ENCODE results near the gene NEK11.

DNA sequence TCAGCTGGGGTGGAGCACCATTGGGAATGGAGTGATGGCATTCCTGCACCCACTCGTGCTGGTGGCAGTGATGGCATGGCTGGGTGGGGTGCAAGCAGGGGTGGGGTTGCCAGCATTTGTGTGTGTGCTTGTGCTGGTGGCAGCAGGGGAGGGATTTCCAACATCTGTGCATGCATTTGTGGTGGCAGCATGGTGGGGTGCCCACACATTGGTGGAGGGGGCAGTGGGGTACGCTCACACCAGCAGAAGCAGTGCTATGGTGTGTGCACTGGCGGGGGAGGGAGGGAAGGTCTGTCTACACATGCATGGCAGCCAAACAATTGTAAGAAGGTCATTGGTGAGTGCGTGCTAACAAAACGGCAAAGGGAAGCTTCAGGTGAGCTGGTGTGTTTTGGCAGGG, 278.2 kb downstream of the NEK11 start:
- TF ChIP-seq, protein P1, sequence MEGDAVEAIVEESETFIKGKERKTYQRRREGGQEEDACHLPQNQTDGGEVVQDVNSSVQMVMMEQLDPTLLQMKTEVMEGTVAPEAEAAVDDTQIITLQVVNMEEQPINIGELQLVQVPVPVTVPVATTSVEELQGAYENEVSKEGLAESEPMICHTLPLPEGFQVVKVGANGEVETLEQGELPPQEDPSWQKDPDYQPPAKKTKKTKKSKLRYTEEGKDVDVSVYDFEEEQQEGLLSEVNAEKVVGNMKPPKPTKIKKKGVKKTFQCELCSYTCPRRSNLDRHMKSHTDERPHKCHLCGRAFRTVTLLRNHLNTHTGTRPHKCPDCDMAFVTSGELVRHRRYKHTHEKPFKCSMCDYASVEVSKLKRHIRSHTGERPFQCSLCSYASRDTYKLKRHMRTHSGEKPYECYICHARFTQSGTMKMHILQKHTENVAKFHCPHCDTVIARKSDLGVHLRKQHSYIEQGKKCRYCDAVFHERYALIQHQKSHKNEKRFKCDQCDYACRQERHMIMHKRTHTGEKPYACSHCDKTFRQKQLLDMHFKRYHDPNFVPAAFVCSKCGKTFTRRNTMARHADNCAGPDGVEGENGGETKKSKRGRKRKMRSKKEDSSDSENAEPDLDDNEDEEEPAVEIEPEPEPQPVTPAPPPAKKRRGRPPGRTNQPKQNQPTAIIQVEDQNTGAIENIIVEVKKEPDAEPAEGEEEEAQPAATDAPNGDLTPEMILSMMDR (IDR thresholded peaks at IDR 0.05) = no peak
- TF ChIP-seq POLR2A (IDR thresholded peaks at IDR 0.05) = no peak
